Duodenal mucosa (tissue), 2 donors: ENCODE data around the gene EVI2B.

Experiments used
- H3K27ac ChIP-seq: one replicate; pipeline ENCODE4 v1.7.0; 2013; ENCODE audit warnings: low read depth, low read length
- H3K27me3 ChIP-seq, 2 donors: one replicate each; pipeline ENCODE4 v1.7.0; 2013; ENCODE audit warnings: low read length in 2 of 2, control low read depth in 1 of 2; ENCODE audit not compliant: insufficient read depth in 2 of 2, control insufficient read depth in 1 of 2
- H3K36me3 ChIP-seq, 2 donors: one replicate each; pipeline ENCODE4 v1.7.0; 2013; ENCODE audit warnings: low read length in 2 of 2, control low read depth in 1 of 2; ENCODE audit not compliant: insufficient read depth in 2 of 2, control insufficient read depth in 1 of 2
- H3K4me1 ChIP-seq, 2 donors: one replicate each; pipeline ENCODE4 v1.7.0; 2013; ENCODE audit warnings: low read length in 2 of 2, control low read depth in 1 of 2; ENCODE audit not compliant: insufficient read depth in 2 of 2, control insufficient read depth in 1 of 2
- H3K4me3 ChIP-seq, 2 donors: one replicate each; pipeline ENCODE4 v1.7.0; 2013; ENCODE audit warnings: low read length in 2 of 2, low read depth in 1 of 2
- H3K9ac ChIP-seq, 2 donors: one replicate each; pipeline ENCODE4 v1.7.0; 2013; ENCODE audit warnings: low read length in 2 of 2, low read depth in 1 of 2
- H3K9me3 ChIP-seq, 2 donors: one replicate each; pipeline ENCODE4 v1.7.0; 2013; ENCODE audit warnings: low read length in 2 of 2, control low read depth in 1 of 2; ENCODE audit not compliant: control insufficient read depth in 1 of 2

EVI2B gene

GRCh38 chr17:31254654-31255053, 59.2 kb downstream of the EVI2B start:
- Histone ChIP-seq H3K9ac (no peak overlapping the region), H3K9me3 (no peaks in the 10 kb centered on the region), H3K4me1 (peaks cover 7 to 15% of the 10 kb centered on the region in 2 donors), H3K4me3 (no peak overlapping the region), H3K27ac (no peak overlapping the region), H3K27me3 (no peaks in the 10 kb centered on the region), H3K36me3 (peaks cover 0 to 2% of the 10 kb centered on the region in 2 donors)
